A673 (cell line): Measurements from ENCODE around the gene ALG8.

Source experiments
- EZH2 ChIP-seq: fragments of 200-600 bp; sonication (generic); IDR thresholded peaks from 2 replicates; pipeline ENCODE4 v1.6.1; 2017; ENCODE audit warnings: borderline replicate concordance, low read depth, mild to moderate bottlenecking, mixed read lengths, antibody characterized with exemption, low read length; ENCODE audit not compliant: poor library complexity, severe bottlenecking
- TF ChIP-seq, protein P1 (sequence below): fragments of 300-800, 200-600 bp; sonication (generic); conservative IDR thresholded peaks from 2 replicates; pipeline ENCODE4 v1.5.1; 2017; ENCODE audit warnings: low read depth, mild to moderate bottlenecking, antibody characterized with exemption, low read length, moderate library complexity, mixed read lengths

DNA sequence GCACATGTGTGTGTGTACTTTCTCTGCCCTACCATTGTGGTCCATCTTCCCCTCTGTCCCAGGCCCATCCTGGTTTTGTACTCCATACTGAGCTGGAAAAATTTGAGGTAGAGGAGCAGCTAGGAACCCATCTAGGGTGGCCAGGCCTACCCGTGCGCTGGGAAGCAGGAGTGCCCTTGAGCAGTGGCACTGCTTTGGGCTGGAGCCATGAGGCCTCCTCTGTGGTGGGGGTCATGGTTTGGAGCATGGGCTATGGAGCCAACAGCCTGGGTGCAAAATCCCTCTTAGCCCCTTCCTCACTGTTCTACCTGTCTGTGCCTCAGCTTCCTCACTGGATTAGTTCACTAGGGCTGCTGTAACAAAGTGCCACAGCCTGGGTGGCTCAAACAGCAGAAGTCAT is 21.9 kb upstream of the ALG8 start:
- TF ChIP-seq, protein P1, sequence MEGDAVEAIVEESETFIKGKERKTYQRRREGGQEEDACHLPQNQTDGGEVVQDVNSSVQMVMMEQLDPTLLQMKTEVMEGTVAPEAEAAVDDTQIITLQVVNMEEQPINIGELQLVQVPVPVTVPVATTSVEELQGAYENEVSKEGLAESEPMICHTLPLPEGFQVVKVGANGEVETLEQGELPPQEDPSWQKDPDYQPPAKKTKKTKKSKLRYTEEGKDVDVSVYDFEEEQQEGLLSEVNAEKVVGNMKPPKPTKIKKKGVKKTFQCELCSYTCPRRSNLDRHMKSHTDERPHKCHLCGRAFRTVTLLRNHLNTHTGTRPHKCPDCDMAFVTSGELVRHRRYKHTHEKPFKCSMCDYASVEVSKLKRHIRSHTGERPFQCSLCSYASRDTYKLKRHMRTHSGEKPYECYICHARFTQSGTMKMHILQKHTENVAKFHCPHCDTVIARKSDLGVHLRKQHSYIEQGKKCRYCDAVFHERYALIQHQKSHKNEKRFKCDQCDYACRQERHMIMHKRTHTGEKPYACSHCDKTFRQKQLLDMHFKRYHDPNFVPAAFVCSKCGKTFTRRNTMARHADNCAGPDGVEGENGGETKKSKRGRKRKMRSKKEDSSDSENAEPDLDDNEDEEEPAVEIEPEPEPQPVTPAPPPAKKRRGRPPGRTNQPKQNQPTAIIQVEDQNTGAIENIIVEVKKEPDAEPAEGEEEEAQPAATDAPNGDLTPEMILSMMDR = no peak
- no peak for TF ChIP-seq EZH2
